Activated CD8-positive, alpha-beta T cell treated with anti-CD3 and anti-CD28 coated beads, Interleukin-2, amount 10 ng/mL, durations not matched to agents 7 days and 5 days (primary cell): Measurements from ENCODE around the gene TM9SF4. TPM values are rescaled to one million over a fixed set of nuclear protein-coding genes. Genes with fewer than 3 reads are reported as not detected.

ENCODE experiments used
- total RNA-seq, 2 experiments: library from RNA; stranded (reverse); gene quantifications; one replicate each; pipeline ENCODE4 v1.2.3, GENCODE V29; 2021

Gene TM9SF4
- total RNA-seq, 2 experiments from 2014 or later: 29.8 to 30.4 TPM

Other genes with a start within 250 kb of the TM9SF4 start
- gene DUSP15, start 239.2 kb upstream of the TM9SF4 start, total RNA-seq: not detected
- not detected for gene TTLL9, start 239.1 kb upstream of the TM9SF4 start, total RNA-seq
- 10 to 100 TPM; 15.0 to 16.1 TPM for gene PDRG1, start 157.7 kb upstream of the TM9SF4 start, total RNA-seq
- gene XKR7, start 141.6 kb upstream of the TM9SF4 start, total RNA-seq: under 1 TPM in 1 of 2 experiments, not detected in 1; 0.03 TPM
- gene CCM2L, start 99.3 kb upstream of the TM9SF4 start, total RNA-seq: not detected
- gene HCK, start 57.5 kb upstream of the TM9SF4 start, total RNA-seq: not detected
- gene PLAGL2, start 98.0 kb downstream of the TM9SF4 start, total RNA-seq: 10 to 100 TPM; 21.9 to 22.9 TPM
- gene POFUT1, start 98.2 kb downstream of the TM9SF4 start, total RNA-seq: 10 to 100 TPM; 23.5 to 24.8 TPM
- 10 to 100 TPM; 15.1 to 16.0 TPM for gene KIF3B, start 167.9 kb downstream of the TM9SF4 start, total RNA-seq
- gene ASXL1, start 248.6 kb downstream of the TM9SF4 start, total RNA-seq: 10 to 100 TPM; 91.7 to 97.4 TPM